Retinal pigment epithelial cell (primary cell): ENCODE results near the gene GDI2.
"Not testable (repeated sequence)": the region's sequence is repeated elsewhere in the genome, so short reads cannot be mapped to it uniquely, and the experiment has no call there.

Experiments
- DNase-seq: peaks from one replicate; pipeline ENCODE4 v3.0.0-alpha.2; 2010; ENCODE audit warnings: low read depth
- H3K4me3 ChIP-seq: 2 replicates; pipeline ENCODE4 v1.5.1; 2011; ENCODE audit warnings: mild to moderate bottlenecking, low read length, control low read depth, moderate library complexity
- TF ChIP-seq, protein P1 (sequence below): conservative IDR thresholded peaks from 2 replicates; pipeline ENCODE4 v1.5.1; 2011; ENCODE audit warnings: low read depth, low read length, control low read depth, inconsistent platforms

Gene GDI2

GRCh38 chr10:5854131-5854475, 40.9 kb upstream of the GDI2 start:
- DNase-seq = no peak

DNA sequence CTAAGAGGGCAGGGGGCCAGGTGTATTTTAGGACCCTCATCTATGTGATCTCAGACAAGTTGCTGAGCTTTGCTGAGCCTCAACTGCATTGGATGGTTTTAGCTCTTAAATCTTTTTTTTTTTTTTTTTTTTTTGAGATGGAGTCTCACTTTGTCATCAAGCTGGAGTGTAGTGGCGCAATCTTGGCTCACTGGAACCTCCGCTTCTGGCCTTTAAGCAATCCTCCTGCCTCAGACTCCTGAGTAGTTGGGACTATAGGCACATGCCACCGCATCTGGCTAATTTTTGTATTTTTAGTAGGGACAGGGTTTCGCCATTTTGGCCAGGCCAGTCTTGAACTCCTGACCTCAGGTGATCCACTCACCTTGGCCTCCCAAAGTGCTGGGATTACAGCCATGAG, 33.4 kb upstream of the GDI2 start:
- DNase-seq, H3K4me3 ChIP-seq: not testable (repeated sequence)

More at GRCh38 chr10:5854131-5854475, 40.9 kb upstream of the GDI2 start:
- no peak overlapping the region for H3K4me3 ChIP-seq
- TF ChIP-seq, protein P1, sequence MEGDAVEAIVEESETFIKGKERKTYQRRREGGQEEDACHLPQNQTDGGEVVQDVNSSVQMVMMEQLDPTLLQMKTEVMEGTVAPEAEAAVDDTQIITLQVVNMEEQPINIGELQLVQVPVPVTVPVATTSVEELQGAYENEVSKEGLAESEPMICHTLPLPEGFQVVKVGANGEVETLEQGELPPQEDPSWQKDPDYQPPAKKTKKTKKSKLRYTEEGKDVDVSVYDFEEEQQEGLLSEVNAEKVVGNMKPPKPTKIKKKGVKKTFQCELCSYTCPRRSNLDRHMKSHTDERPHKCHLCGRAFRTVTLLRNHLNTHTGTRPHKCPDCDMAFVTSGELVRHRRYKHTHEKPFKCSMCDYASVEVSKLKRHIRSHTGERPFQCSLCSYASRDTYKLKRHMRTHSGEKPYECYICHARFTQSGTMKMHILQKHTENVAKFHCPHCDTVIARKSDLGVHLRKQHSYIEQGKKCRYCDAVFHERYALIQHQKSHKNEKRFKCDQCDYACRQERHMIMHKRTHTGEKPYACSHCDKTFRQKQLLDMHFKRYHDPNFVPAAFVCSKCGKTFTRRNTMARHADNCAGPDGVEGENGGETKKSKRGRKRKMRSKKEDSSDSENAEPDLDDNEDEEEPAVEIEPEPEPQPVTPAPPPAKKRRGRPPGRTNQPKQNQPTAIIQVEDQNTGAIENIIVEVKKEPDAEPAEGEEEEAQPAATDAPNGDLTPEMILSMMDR = no peak

GRCh38 chr10:5844345-5845055, 31.3 kb upstream of the GDI2 start:
- H3K4me3 ChIP-seq = no peak overlapping the region
- DNase-seq = no peak
- TF ChIP-seq, protein P1 = no peak

DNA sequence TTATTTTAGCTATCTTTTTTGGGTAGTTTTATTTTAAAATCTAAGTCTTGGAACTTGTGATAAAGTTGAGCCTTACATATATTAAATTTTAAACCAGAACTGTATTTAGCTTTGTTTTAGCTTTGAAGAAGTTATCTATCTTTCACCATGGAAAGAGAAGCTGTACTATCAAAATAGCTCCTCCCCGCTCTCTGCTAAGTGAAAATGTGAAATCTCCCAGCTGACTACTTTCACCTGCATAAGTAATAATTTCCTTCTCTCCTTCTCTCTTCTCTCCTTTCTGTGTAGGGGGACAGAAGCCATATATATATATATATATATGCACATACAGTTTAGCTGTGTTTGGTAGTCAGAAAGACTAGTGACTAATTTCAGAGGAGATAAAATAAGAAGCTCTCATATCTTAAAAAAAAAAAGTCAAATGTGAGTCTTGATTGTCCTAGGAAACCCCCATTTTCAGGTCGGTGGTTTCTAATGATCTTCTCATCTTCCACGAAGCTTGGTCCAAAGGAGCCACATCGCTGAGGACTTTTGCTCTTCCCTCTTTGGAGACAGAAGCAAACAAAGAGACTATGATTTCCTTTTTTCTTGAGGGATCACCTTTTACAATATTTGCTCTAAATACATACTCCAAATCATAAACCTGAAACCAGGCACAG, 30.6 kb upstream of the GDI2 start:
- no peak overlapping the region for H3K4me3 ChIP-seq
- TF ChIP-seq, protein P1 = no peak
- no peak for DNase-seq

DNA sequence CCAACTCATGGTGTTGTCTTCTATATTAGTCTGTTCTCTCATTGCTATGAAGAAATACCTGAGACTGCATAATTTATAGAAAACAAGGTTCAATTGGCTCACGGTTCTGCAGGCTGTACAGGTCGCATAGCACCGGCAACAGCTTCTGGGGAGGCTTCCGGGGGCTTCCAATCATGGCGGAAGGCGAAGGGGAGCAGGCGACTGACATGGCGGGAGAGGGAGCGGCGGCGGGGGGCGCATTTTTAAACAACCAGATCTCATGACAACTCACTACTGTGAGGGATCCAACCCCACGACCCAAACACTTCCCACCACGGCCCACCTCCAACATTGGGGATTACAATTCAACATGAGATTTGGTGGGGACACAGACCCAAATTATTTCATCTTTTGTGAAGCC, 28.7 kb upstream of the GDI2 start:
- no peak for DNase-seq
- H3K4me3 ChIP-seq = no peak overlapping the region
- TF ChIP-seq, protein P1 = no peak

DNA sequence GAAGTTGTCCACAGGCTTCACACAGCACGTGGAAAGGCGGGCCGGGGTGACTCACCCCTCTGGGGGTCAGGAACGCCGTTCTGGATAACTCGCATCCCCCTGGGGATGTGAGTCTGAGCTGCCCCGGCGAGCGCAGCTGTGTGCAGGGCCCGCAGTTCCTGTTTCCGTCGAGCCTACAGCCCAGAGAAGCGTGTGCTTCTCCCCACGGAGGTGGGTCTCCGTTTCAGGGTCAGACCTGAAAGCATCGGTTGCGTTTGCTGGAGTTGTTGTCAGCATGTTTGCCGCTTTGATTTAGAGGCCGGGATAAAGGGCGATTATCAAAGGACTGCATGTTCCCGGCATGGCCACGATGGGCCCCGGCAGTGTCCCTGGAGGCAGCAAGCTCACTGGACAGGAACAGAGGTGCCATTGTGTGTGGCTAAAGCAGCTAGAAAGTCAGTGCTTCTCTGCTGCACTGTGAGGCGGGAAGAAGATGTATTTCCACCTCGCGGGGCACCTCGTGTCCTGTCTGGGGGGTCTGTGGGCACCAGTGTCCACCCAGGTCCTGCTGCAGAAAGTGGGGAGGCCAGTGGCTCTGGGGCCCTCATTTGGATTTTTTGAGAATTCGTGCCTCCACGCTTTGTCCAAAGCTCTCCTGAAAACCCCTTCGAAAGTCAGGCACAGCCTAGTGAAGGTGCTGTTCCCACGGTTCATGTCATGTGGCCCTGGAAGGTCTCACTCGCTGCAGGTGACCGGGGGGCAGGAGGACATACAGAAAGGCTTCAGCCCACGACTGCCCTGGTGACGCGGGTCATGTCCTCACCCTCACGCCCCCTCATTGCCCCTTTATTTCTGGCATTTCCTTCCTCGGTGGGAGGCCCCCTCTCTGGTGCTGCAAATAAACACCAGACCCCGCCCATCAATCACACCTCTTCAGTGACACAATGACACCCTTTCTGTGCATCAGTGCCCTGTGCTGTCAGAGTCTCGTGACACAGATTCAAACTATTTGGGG, 27.4 kb upstream of the GDI2 start:
- TF ChIP-seq, protein P1 = no peak
- H3K4me3 ChIP-seq = no peak overlapping the region
- DNase-seq = no peak

GRCh38 chr10:5836181-5836580, 22.9 kb upstream of the GDI2 start:
- not testable (repeated sequence) for DNase-seq, H3K4me3 ChIP-seq
